HG03280 (cell line): ENCODE measurements around the gene USP6.
"Not testable (repeated sequence)": the region's sequence is repeated elsewhere in the genome, so short reads cannot be mapped to it uniquely, and the experiment has no call there.

Experiments used
- ATAC-seq: cut with Tn5 transposase; IDR thresholded peaks from one replicate; pipeline ENCODE4 v1.9.1; 2021; ENCODE audit warnings: mild to moderate bottlenecking, moderate library complexity; ENCODE audit not compliant: unreplicated experiment

The USP6 gene

DNA sequence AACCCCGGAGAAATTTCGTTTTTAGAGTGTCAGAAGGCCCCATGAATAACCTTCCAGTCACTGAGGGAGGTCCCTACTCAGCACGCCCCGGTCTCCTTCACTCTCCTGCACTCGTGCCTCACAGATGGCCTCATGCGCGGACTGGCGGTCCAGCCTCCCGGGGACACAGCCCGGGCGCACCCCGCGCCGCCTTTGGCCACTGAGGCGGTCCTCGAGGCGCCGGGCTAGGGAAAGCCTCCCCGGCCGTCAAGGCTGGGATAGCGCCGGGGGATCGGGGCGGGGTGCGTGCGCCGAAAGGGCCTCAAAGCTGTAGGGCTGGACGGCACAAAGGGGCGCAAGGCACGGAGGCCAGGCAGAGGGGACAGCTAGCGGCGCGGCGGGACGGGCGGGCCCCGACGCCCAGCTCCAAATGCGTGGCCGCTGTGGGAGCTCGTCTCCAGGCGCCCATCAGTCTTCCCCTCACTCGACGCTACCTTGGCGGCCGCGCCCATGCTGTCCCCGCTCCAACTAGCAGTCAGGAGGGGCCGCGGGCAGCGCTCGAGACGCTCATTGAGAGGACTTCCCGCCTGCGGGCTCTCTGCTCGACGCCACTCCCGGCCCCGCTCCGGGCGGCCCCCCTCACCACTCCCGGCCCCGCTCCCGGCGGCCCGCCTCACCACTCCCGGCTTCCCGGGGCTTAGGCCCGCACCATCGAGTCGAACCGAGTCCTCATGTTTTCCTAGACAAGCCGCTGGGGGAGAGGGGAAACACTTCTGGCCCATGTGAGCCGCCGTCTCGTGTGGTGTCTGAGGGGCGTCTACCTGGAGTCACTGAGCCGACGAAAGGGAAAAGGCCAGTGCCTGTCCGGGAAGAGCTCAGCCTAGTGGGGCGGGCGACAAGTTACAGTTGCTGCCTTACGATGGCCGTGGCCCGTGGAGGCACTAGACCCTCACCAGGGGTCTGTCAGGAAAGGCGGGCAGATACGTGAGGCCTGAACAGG lies at the start of gene USP6:
Gene USP6, plus strand, starts transcription at position 360 of the 979 bp plus-strand sequence. CDS start 14,336 bp downstream, outside the sequence.
- ATAC-seq: no peak

- ATAC-seq: no peak
These were observed 47.6 kb upstream of the USP6 start for GRCh38 chr17:5068236-5068635.

DNA sequence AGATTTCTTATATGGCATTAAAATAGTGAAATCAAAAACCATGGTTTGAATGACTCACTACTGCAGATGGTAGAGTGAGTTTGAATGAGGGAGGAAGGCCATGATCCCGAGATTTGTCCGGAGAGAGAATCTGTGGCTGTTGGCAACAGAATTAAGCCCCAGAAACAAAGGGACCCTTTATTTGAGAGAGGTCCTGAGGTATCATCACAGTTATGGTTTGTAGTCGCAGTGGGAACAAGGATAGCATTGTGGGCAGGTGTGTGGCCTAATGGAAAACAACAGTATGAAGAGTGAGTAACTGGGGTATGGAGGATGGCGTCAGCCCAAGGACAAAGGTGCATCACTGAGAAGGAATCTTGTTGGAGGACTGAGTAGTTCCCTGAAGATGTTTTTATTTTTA lies 46.1 kb upstream of the USP6 start:
- ATAC-seq: no peak

DNA sequence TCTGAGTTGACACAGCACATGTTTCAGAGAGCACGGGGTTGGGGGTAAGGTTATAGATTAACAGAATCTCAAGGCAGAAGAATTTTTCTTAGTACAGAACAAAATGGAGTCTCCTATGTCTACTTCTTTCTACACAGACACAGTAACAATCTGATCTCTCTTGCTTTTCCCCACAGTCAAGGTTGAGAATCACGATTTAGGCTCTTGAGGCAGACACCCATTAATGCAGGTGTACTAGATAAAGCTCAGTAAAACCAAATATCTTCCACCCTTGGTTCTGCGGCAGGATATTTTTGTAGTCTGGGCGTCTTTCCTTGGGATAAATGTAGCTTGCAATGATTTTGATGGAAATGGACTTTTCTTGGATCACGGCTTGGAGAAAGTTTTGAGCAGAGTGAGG lies 40.4 kb upstream of the USP6 start:
- ATAC-seq: not testable (repeated sequence)

GRCh38 chr17:5077275-5077674 lies 38.6 kb upstream of the USP6 start:
- ATAC-seq: not testable (repeated sequence)

DNA sequence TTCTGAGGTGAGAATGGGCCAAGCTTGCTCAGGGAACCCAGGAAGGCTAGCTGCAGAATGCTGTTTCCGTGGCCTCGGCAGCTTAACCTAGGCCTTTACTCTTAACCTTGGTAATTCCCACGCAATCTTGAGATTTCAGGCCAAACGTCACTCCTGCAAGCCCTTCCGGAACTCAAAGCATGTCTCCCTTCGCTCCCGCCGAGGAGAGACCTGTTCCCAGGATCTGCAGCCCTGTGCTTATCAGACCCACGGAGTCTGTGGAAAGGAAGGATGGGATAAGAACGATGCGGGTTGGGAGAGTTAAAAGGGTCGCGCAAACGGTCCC lies 38.1 kb upstream of the USP6 start:
- no peak for ATAC-seq

DNA sequence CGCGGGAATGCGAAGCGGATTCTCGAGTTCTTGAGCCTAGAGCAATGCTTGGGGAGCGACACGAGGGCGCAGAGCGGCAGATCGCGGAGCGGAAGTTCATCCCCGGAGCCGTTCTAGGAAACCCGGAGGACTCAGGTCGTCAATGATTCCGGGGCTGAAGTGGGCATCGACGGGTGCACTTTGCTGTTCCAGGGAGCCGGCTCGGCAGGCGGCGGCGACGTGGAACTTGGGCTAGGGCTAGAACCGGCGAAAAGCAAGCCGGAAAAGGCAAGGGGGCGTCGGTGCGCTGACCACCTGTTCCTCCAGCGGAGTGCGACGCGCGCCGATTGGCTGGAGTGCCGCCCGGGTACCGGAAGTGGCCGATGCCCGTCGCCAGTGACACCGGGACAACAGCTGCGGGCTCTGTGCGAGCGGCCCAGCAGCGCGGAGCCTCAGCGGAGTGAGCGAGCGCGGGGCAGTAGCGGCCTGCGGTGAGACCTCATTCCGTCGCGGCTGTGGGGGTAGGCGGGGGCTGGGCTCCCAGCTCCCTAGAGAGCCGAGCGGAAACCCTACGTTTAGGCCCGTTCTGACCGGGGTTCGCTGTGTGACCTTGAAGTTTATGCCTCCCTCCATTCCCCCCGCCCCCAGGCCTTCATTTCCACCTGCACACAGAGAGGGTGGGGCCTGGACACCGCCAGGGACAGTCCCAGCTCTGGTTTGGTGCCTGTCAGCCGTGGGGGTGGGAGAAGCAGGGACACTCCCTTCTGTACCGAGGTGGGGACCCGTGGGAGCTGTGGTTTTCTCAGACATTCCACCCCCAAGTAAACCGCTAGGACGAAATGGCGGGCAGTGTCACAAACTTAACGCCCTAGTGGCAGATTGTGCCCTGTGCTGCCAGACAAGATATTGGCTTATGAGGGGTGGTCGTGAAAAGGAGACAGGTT lies 37.5 kb upstream of the USP6 start, which contains the start of gene ZFP3:
Gene ZFP3, plus strand, starts transcription at position 362 of the 923 bp plus-strand sequence. CDS start 13,038 bp downstream, outside the sequence.
- ATAC-seq: peak; percentile 85

GRCh38 chr17:5080591-5080990 lies 35.2 kb upstream of the USP6 start:
- no peak for ATAC-seq

- no peak for ATAC-seq
These were observed 23.4 kb upstream of the USP6 start for GRCh38 chr17:5092218-5093010.

DNA sequence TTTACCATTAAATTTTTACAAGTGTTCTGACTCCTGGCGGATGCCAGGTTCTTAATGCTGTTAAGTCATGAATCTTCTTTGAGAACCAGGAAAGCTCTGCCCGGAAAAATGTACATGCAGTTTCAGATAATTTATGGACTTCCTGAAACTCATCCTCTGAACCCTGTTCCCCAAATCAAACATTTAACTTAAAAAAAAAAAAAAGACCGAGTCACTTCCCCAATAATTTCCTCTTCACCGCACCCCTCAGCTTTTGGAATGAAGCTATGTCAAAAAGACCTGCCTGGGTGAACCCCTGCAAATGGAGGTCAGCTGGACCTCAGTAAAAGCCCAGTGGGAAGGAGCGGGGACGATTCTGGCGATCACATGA lies 19.1 kb upstream of the USP6 start:
- no peak for ATAC-seq

- ATAC-seq: no peak
These were observed 18.6 kb upstream of the USP6 start for GRCh38 chr17:5097101-5097834.

GRCh38 chr17:5099271-5099670 lies 16.6 kb upstream of the USP6 start:
- no peak for ATAC-seq

DNA sequence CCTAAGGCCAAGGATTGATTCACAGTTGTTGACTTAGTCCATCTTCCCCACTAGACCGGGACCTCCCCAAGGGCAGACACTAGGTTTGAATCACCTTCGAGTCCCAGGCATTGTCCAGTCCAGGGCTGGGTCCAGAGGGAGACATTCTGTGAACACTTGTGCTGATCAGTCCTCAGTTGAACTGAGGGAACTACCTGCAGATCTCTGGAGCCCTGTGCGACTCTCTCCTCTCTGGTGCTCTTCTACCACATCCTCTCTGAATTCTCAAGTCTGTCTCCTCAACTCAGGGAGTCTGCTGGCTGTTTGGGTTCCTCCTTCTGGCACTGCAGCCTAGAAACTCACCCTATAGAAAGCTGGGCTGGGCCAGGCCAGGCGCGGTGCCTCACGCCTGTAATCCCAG lies 15.0 kb upstream of the USP6 start:
- ATAC-seq: no peak

- ATAC-seq: no peak
These were observed 5.0 kb upstream of the USP6 start for GRCh38 chr17:5110816-5111215.

DNA sequence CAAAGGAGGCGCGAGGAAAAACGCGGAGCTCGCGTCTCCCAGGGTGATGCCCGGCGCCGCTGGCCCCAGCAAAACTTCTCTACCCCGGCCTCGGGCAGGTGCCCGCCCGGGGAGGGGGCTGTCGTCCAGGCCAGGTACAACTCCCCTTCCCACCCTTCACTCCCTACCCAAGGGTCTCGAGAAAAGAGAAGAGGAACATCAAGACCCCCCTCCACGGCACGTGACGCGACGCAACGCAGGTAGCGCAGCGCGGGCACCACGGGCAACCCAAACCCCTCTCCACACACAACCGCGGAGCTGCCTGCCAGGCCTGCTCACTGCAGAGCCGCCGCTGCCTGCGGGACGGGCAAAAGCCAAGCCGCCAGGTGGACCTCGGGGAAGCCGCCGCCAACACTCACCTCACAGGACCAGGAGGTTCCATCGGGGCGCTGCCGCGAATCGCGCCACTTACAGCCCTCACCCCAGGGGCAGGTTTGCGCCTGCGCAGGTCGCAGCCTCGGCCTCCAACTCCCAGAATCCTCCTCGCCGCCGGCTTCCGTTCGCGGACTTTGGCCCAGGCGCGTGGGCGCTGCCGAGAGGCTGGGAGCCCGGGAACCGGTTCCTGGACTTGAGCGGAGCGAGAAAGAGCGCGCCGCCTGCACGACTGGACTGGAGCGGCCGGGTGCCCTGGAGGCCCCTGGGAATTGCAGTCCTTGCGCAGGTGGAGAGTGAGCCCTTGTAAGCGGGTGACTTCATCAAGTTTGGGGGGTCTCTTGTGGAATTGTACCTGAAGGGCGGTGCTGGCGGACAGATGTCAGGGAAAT lies 4.2 kb upstream of the USP6 start, which contains the start of gene ZNF232:
Gene ZNF232, minus strand, starts transcription at position 477 of the 803 bp plus-strand sequence. Its CDS starts 56 bp downstream, at position 421.
- peak; percentile 90 for ATAC-seq

- ATAC-seq: no peak
These were observed 2.4 kb downstream of the USP6 start for GRCh38 chr17:5118219-5118618.

- no peak for ATAC-seq
These were observed 4.2 kb downstream of the USP6 start for GRCh38 chr17:5120036-5120435.

DNA sequence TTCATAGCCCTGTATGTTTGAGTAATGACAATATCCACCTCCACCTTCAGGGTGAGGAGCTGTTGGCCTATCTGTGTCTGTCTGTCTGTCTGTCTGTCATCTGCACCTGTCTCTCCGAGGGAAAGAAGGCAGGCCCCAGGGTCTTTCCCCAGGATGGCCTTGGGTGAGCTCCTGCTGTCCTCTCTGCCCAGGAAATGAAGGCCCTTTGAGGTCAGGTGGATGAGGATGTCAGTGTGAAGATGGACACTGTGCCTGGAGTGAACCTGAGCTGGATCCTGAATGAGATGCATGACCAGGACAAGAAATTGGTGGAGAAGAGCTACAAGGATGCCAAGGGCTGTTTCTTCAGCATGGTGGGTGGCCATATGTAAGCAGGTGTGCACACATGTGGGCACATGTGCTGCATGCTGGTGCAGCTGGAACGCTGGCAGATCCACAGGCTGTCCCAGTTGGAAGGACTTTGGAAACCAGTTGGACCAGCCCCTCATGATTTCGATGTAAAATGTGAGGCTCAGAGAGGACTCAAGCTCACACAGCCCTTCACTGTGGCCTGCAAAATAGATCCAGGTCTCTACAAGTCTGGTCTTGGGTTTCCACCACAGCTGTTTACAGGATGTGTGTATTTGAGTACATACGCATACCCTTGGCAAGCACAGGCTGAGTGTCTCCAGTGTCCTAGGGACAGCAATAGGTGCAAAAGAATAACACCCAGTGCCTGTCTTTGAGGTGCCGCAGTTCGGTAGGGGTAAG lies 4.8 kb downstream of the USP6 start:
- ATAC-seq: not testable (repeated sequence)
